Neural cell (in vitro differentiated cells): Measurements from ENCODE around the gene ITPR3.

Experiments
- CTCF ChIP-seq: fragments of 450-650 bp; IDR thresholded peaks from 2 replicates; pipeline ENCODE4 v1.5.1; 2014; ENCODE audit warnings: antibody characterized with exemption, mild to moderate bottlenecking, moderate library complexity; ENCODE audit not compliant: poor library complexity, severe bottlenecking
- EP300 ChIP-seq: fragments of 450-650 bp; conservative IDR thresholded peaks from 2 replicates; pipeline ENCODE4 v1.6.1; 2014; ENCODE audit warnings: antibody characterized with exemption, mild to moderate bottlenecking, moderate library complexity; ENCODE audit not compliant: poor library complexity, severe bottlenecking
- EZH2 ChIP-seq: fragments of 200-600, 300-800 bp; shearing (Covaris generic), sonication (generic); IDR thresholded peaks from 2 replicates; pipeline ENCODE4 v1.6.1; 2014; ENCODE audit warnings: antibody characterized with exemption, low read length, borderline replicate concordance, mild to moderate bottlenecking; ENCODE audit not compliant: insufficient read depth, poor library complexity, severe bottlenecking
- SMC3 ChIP-seq: fragments of 450-650 bp; conservative IDR thresholded peaks from 2 replicates; pipeline ENCODE4 v1.6.1; 2014; ENCODE audit warnings: antibody characterized with exemption, mild to moderate bottlenecking, moderate library complexity; ENCODE audit not compliant: poor library complexity
- TF ChIP-seq, protein P1 (sequence below): IDR thresholded peaks from 2 replicates; pipeline ENCODE4 v1.6.1; 2012; ENCODE audit warnings: borderline replicate concordance

DNA sequence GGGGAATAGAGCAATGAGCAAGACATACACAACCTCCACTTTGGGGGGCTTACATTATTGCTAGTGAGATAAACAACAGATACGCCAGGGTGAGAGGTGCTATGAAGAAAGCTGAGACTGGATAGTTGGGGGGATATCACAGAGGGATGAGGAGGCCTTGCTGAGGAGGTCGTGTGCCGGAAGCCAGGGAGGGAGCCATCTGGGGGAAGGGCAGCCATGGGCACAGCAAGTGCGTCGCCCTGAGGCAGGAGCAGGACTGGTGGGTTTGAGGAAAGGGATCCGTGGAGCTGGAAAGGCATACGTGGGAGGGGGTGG is 28.9 kb upstream of the ITPR3 start:
- TF ChIP-seq EZH2: no peak
- TF ChIP-seq CTCF: no peak
- TF ChIP-seq EP300: no peak
- no peak for TF ChIP-seq SMC3
- TF ChIP-seq, protein P1, sequence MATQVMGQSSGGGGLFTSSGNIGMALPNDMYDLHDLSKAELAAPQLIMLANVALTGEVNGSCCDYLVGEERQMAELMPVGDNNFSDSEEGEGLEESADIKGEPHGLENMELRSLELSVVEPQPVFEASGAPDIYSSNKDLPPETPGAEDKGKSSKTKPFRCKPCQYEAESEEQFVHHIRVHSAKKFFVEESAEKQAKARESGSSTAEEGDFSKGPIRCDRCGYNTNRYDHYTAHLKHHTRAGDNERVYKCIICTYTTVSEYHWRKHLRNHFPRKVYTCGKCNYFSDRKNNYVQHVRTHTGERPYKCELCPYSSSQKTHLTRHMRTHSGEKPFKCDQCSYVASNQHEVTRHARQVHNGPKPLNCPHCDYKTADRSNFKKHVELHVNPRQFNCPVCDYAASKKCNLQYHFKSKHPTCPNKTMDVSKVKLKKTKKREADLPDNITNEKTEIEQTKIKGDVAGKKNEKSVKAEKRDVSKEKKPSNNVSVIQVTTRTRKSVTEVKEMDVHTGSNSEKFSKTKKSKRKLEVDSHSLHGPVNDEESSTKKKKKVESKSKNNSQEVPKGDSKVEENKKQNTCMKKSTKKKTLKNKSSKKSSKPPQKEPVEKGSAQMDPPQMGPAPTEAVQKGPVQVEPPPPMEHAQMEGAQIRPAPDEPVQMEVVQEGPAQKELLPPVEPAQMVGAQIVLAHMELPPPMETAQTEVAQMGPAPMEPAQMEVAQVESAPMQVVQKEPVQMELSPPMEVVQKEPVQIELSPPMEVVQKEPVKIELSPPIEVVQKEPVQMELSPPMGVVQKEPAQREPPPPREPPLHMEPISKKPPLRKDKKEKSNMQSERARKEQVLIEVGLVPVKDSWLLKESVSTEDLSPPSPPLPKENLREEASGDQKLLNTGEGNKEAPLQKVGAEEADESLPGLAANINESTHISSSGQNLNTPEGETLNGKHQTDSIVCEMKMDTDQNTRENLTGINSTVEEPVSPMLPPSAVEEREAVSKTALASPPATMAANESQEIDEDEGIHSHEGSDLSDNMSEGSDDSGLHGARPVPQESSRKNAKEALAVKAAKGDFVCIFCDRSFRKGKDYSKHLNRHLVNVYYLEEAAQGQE: no peak
